CD4-positive, CD25-positive, alpha-beta regulatory T cell (primary cell): Measurements from ENCODE around the gene GSTT2B. TPM values are rescaled to one million over a fixed set of nuclear protein-coding genes. Genes with fewer than 3 reads are reported as not detected.
A peak's percentile ranks its signal among the peaks of the same experiment; 100 is the strongest.
"Not testable (repeated sequence)": the region's sequence is repeated elsewhere in the genome, so short reads cannot be mapped to it uniquely, and the experiment has no call there.

Experiments used
- ATAC-seq, 2 donors: fragments of 150-1000 bp; cut with Tn5 transposase; one replicate each; pipeline ENCODE4 v1.10.0; 2021; ENCODE audit warnings: low read depth in 2 of 2, moderate number of reproducible peaks in 2 of 2, moderate library complexity in 1 of 2
- DNase-seq, 3 donors: peaks; one replicate each; pipeline versions ENCODE4 v3.0.0 to v3.0.0-alpha.2; 2012 to 2022; ENCODE audit warnings: mixed read lengths in 1 of 3
- H3K27ac ChIP-seq: one replicate; pipeline ENCODE4 v1.7.0; 2013; ENCODE audit warnings: mild to moderate bottlenecking, low read length; ENCODE audit not compliant: insufficient read depth, poor library complexity, severe bottlenecking
- H3K27me3 ChIP-seq: one replicate; pipeline ENCODE4 v1.7.0; 2013; ENCODE audit warnings: low read length; ENCODE audit not compliant: control insufficient read depth, insufficient read depth
- H3K36me3 ChIP-seq: one replicate; pipeline ENCODE4 v1.7.0; 2013; ENCODE audit warnings: mild to moderate bottlenecking, low read length, moderate library complexity; ENCODE audit not compliant: control insufficient read depth, insufficient read depth
- H3K4me1 ChIP-seq: 2 replicates; pipeline ENCODE4 v1.7.0; 2013; ENCODE audit warnings: mild to moderate bottlenecking, low read length; ENCODE audit not compliant: insufficient read depth, control insufficient read depth, poor library complexity, severe bottlenecking
- H3K4me3 ChIP-seq: one replicate; pipeline ENCODE4 v1.7.0; 2013; ENCODE audit warnings: low read depth, mild to moderate bottlenecking, low read length, moderate library complexity
- H3K9me3 ChIP-seq, 2 experiments: 1 replicate in 1 of 2; 2 replicates in 1 of 2; pipeline ENCODE4 v1.7.0; 2013; ENCODE audit warnings: low read length in 2 of 2, mild to moderate bottlenecking in 1 of 2, moderate library complexity in 1 of 2; ENCODE audit not compliant: control insufficient read depth in 2 of 2
- H3K27ac Mint-ChIP-seq, 3 donors: one replicate each; pipeline ENCODE4 v1.8.0; 2020 to 2022; ENCODE audit warnings: mild to moderate bottlenecking in 3 of 3, mixed read lengths in 3 of 3, moderate library complexity in 2 of 3
- H3K27me3 Mint-ChIP-seq: one replicate; pipeline ENCODE4 v1.8.0; 2022; ENCODE audit warnings: mild to moderate bottlenecking, mixed read lengths
- H3K36me3 Mint-ChIP-seq: one replicate; pipeline ENCODE4 v1.8.0; 2020; ENCODE audit warnings: mixed read lengths
- H3K4me1 Mint-ChIP-seq, 4 donors: one replicate each; pipeline ENCODE4 v1.8.0; 2020 to 2022; ENCODE audit warnings: mixed read lengths in 4 of 4, mild to moderate bottlenecking in 1 of 4
- H3K4me3 Mint-ChIP-seq, 4 donors: one replicate each; pipeline ENCODE4 v1.8.0; 2020 to 2022; ENCODE audit warnings: mild to moderate bottlenecking in 4 of 4, mixed read lengths in 4 of 4, moderate library complexity in 3 of 4
- H3K9me3 Mint-ChIP-seq, 7 donors: one replicate each; pipeline ENCODE4 v1.8.0; 2020 to 2022; ENCODE audit warnings: mixed read lengths in 7 of 7, mild to moderate bottlenecking in 3 of 7, moderate library complexity in 2 of 7
- polyA plus RNA-seq, 4 donors: library from polyadenylated mRNA; unstranded; fragments of 300-500 nt; fragmentation: Illumina TruSeq; gene quantifications; one replicate each; pipeline ENCODE4 v1.2.3, GENCODE V29; 2021
- total RNA-seq: library from RNA; stranded (reverse); gene quantifications from one replicate; pipeline ENCODE4 v1.2.3, GENCODE V29; 2022

Gene GSTT2B
- total and polyA plus RNA-seq, 5 donors from 2014 or later, result not detected

- peaks cover 6% of the 10 kb centered on the region for H3K4me1 ChIP-seq
- no peak for DNase-seq
- H3K27ac ChIP-seq, result no peak overlapping the region
- peaks cover 10% of the 10 kb centered on the region for H3K36me3 Mint-ChIP-seq
- peaks cover 21% of the 10 kb centered on the region for H3K36me3 ChIP-seq
- no peak overlapping the region for H3K4me3 ChIP-seq
- peaks cover 0 to 2% (median 0%) of the 10 kb centered on the region in 7 donors for H3K9me3 Mint-ChIP-seq
- H3K4me1 Mint-ChIP-seq, result peaks cover 6 to 30% (median 17%) of the 10 kb centered on the region in 4 donors
- no peaks in the 10 kb centered on the region for H3K27me3 Mint-ChIP-seq
- no peak overlapping the region for H3K27ac Mint-ChIP-seq
- H3K4me3 Mint-ChIP-seq, result peak overlapping the region; percentile 44 to 85 (median 72)
- no peaks in the 10 kb centered on the region for H3K9me3 ChIP-seq
- no peak for ATAC-seq
- H3K27me3 ChIP-seq, result no peaks in the 10 kb centered on the region
Observed at GRCh38 chr22:23969071-23969470, 8.1 kb upstream of the GSTT2B start.

GRCh38 chr22:23966568-23966967 lies 5.6 kb upstream of the GSTT2B start, which contains the start of gene DDTL:
DDTL (plus strand) TSS chr22:23966888; CDS start chr22:23966915, 27 bp downstream.
- not testable (repeated sequence) for H3K27ac Mint-ChIP-seq, H3K4me3 Mint-ChIP-seq, H3K27me3 ChIP-seq, H3K27ac ChIP-seq, H3K4me1 ChIP-seq, H3K36me3 Mint-ChIP-seq, H3K4me3 ChIP-seq, H3K9me3 ChIP-seq, DNase-seq, H3K27me3 Mint-ChIP-seq, H3K9me3 Mint-ChIP-seq
- ATAC-seq, result peak; percentile 96 to 97
- peaks cover 6 to 26% (median 15%) of the 10 kb centered on the region in 4 donors for H3K4me1 Mint-ChIP-seq
- H3K36me3 ChIP-seq, result peaks cover 18% of the 10 kb centered on the region

- H3K36me3 Mint-ChIP-seq, H3K9me3 Mint-ChIP-seq, DNase-seq, H3K27me3 ChIP-seq, H3K27ac Mint-ChIP-seq, H3K27me3 Mint-ChIP-seq, H3K4me3 Mint-ChIP-seq, H3K9me3 ChIP-seq, H3K4me1 ChIP-seq, H3K27ac ChIP-seq, H3K4me3 ChIP-seq: not testable (repeated sequence)
- H3K4me1 Mint-ChIP-seq, result peaks cover 6 to 21% (median 13%) of the 10 kb centered on the region in 4 donors
- peaks cover 13% of the 10 kb centered on the region for H3K36me3 ChIP-seq
- peak in 1 of 2 donors; percentile 22 for ATAC-seq
Observed at GRCh38 chr22:23966094-23966493, 5.1 kb upstream of the GSTT2B start.

GRCh38 chr22:23956301-23956900 lies 4.6 kb downstream of the GSTT2B start:
- not testable (repeated sequence) for H3K4me1 ChIP-seq, H3K36me3 Mint-ChIP-seq, H3K4me1 Mint-ChIP-seq, H3K9me3 Mint-ChIP-seq, H3K27ac ChIP-seq, H3K9me3 ChIP-seq, H3K27me3 Mint-ChIP-seq, H3K36me3 ChIP-seq, H3K4me3 ChIP-seq, H3K27me3 ChIP-seq, H3K4me3 Mint-ChIP-seq
- DNase-seq (peak; percentile 74 to 79 (median 75)), ATAC-seq (peak; percentile 86 to 87)
- peak overlapping the region in 2 of 3 donors; percentile 15 to 16 for H3K27ac Mint-ChIP-seq

- H3K4me3 Mint-ChIP-seq, H3K36me3 Mint-ChIP-seq, H3K4me1 Mint-ChIP-seq, H3K4me1 ChIP-seq, DNase-seq, ATAC-seq, H3K27me3 ChIP-seq, H3K4me3 ChIP-seq, H3K9me3 Mint-ChIP-seq, H3K9me3 ChIP-seq, H3K27ac Mint-ChIP-seq, H3K36me3 ChIP-seq, H3K27ac ChIP-seq, H3K27me3 Mint-ChIP-seq: not testable (repeated sequence)
Observed at GRCh38 chr22:23955886-23956285, 5.1 kb downstream of the GSTT2B start.

GRCh38 chr22:23954991-23955305 lies 6.0 kb downstream of the GSTT2B start:
- not testable (repeated sequence) for H3K4me1 ChIP-seq, H3K4me3 Mint-ChIP-seq, H3K27ac Mint-ChIP-seq, H3K36me3 ChIP-seq, ATAC-seq, DNase-seq, H3K4me3 ChIP-seq, H3K27me3 ChIP-seq, H3K4me1 Mint-ChIP-seq, H3K27me3 Mint-ChIP-seq, H3K9me3 Mint-ChIP-seq, H3K27ac ChIP-seq, H3K9me3 ChIP-seq, H3K36me3 Mint-ChIP-seq

- H3K9me3 ChIP-seq, H3K4me1 ChIP-seq, H3K4me3 ChIP-seq: not testable (repeated sequence)
Observed at GRCh38 chr22:23954193-23954990, 6.6 kb downstream of the GSTT2B start.

GRCh38 chr22:23953485-23953884 lies 7.5 kb downstream of the GSTT2B start:
- ATAC-seq, H3K4me1 Mint-ChIP-seq, H3K4me3 Mint-ChIP-seq, H3K4me1 ChIP-seq, H3K27ac Mint-ChIP-seq, H3K27ac ChIP-seq, H3K36me3 ChIP-seq, H3K27me3 Mint-ChIP-seq, DNase-seq, H3K27me3 ChIP-seq, H3K9me3 ChIP-seq, H3K9me3 Mint-ChIP-seq, H3K36me3 Mint-ChIP-seq, H3K4me3 ChIP-seq: not testable (repeated sequence)

More at GRCh38 chr22:23954193-23954990, 6.6 kb downstream of the GSTT2B start:
- H3K36me3 ChIP-seq, H3K4me1 Mint-ChIP-seq, H3K4me3 Mint-ChIP-seq, ATAC-seq, H3K9me3 Mint-ChIP-seq, H3K27ac ChIP-seq, H3K27me3 ChIP-seq, H3K36me3 Mint-ChIP-seq, H3K27me3 Mint-ChIP-seq, DNase-seq: not testable (repeated sequence)
- H3K27ac Mint-ChIP-seq, result peak overlapping the region in 1 of 3 donors; percentile 16
